GM18517 (cell line): ENCODE measurements around the gene WWOX.
A peak's percentile ranks its signal among the peaks of the same experiment; 100 is the strongest.

Experiments
- ATAC-seq: cut with Tn5 transposase; IDR thresholded peaks from one replicate; pipeline ENCODE4 v1.9.1; 2021; ENCODE audit warnings: mild to moderate bottlenecking, moderate library complexity; ENCODE audit not compliant: unreplicated experiment

Gene WWOX

GRCh38 chr16:78745108-78746019 lies 645.9 kb downstream of the WWOX start:
- ATAC-seq: no peak

GRCh38 chr16:78746718-78747117 lies 647.3 kb downstream of the WWOX start:
- ATAC-seq: no peak

GRCh38 chr16:78748220-78748929 lies 648.9 kb downstream of the WWOX start:
- no peak for ATAC-seq

- peak; percentile 85 for ATAC-seq
Observed at GRCh38 chr16:78749745-78750268, 650.4 kb downstream of the WWOX start.

- ATAC-seq: no peak
Observed at GRCh38 chr16:78750611-78751010, 651.2 kb downstream of the WWOX start.

- no peak for ATAC-seq
Observed at GRCh38 chr16:78751601-78752000, 652.1 kb downstream of the WWOX start.

- no peak for ATAC-seq
Observed at GRCh38 chr16:78754713-78755112, 655.3 kb downstream of the WWOX start.

GRCh38 chr16:78755751-78756661 lies 656.6 kb downstream of the WWOX start:
- ATAC-seq: no peak

GRCh38 chr16:78759596-78759995 lies 660.1 kb downstream of the WWOX start:
- ATAC-seq: no peak

GRCh38 chr16:78760611-78761010 lies 661.2 kb downstream of the WWOX start:
- ATAC-seq: no peak

- ATAC-seq: peak; percentile 81
Observed at GRCh38 chr16:78761427-78761826, 662.0 kb downstream of the WWOX start.

GRCh38 chr16:78762222-78762621 lies 662.8 kb downstream of the WWOX start:
- ATAC-seq: no peak

- no peak for ATAC-seq
Observed at GRCh38 chr16:78763821-78764440, 664.5 kb downstream of the WWOX start.

- ATAC-seq: no peak
Observed at GRCh38 chr16:78764478-78764877, 665.0 kb downstream of the WWOX start.

- no peak for ATAC-seq
Observed at GRCh38 chr16:78768226-78768625, 668.8 kb downstream of the WWOX start.

- ATAC-seq: no peak
Observed at GRCh38 chr16:78768718-78769117, 669.3 kb downstream of the WWOX start.

- peak; percentile 57 for ATAC-seq
Observed at GRCh38 chr16:78770353-78771091, 671.1 kb downstream of the WWOX start.

GRCh38 chr16:78773291-78773702 lies 673.8 kb downstream of the WWOX start:
- ATAC-seq: no peak

GRCh38 chr16:78773706-78774105 lies 674.3 kb downstream of the WWOX start:
- ATAC-seq: no peak

GRCh38 chr16:78775161-78775561 lies 675.7 kb downstream of the WWOX start:
- ATAC-seq: no peak
